ENCODE measurements around the gene TBXT.

Gene TBXT

DNA sequence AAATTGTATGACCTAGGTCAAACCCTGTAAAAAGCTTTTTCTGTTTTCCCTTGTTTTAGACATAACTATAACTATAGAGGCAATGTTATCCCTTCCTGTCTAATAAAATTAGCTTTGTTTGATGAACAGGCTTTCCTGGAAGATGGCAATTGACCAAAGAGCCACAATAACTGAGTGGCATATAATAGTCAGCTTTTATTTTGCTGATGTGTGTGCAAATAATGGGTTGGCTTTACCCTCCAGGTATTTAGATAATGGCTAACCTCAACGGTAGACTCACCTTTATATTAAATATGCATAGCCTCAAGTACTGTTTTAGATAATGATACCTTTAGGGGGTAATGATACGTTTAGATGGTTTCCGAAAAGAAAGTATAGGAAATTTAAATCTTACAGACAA is 15.0 kb downstream of the TBXT start:
- Histone ChIP-seq H4K20me1 (ENCODE audit: insufficient read depth) (no peaks in the 10 kb centered on the region), H3K79me2 (ENCODE audit: insufficient read depth, low read depth) (no peaks in the 10 kb centered on the region), H3K36me3 (ENCODE audit: insufficient read depth) (no peaks in the 10 kb centered on the region), H3K4me1 (ENCODE audit: low read depth, poor library complexity, severe bottlenecking) (no peaks in the 10 kb centered on the region), H3K27me3 (ENCODE audit: insufficient read depth, low read depth) (no peaks in the 10 kb centered on the region), H3K9ac (no peak overlapping the region), H3K27ac (no peak overlapping the region), H3K4me2 (no peak overlapping the region), H3K4me3 (IDR thresholded peaks at IDR 0.05; ENCODE audit: insufficient read depth, low read depth, low read length) (no peak overlapping the region), H2AFZ (ENCODE audit: low read depth) (no peak overlapping the region)
- TF ChIP-seq, protein P1, sequence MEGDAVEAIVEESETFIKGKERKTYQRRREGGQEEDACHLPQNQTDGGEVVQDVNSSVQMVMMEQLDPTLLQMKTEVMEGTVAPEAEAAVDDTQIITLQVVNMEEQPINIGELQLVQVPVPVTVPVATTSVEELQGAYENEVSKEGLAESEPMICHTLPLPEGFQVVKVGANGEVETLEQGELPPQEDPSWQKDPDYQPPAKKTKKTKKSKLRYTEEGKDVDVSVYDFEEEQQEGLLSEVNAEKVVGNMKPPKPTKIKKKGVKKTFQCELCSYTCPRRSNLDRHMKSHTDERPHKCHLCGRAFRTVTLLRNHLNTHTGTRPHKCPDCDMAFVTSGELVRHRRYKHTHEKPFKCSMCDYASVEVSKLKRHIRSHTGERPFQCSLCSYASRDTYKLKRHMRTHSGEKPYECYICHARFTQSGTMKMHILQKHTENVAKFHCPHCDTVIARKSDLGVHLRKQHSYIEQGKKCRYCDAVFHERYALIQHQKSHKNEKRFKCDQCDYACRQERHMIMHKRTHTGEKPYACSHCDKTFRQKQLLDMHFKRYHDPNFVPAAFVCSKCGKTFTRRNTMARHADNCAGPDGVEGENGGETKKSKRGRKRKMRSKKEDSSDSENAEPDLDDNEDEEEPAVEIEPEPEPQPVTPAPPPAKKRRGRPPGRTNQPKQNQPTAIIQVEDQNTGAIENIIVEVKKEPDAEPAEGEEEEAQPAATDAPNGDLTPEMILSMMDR (conservative IDR thresholded peaks at IDR 0.05; ENCODE audit: low read depth, low read length): no peak

DNA sequence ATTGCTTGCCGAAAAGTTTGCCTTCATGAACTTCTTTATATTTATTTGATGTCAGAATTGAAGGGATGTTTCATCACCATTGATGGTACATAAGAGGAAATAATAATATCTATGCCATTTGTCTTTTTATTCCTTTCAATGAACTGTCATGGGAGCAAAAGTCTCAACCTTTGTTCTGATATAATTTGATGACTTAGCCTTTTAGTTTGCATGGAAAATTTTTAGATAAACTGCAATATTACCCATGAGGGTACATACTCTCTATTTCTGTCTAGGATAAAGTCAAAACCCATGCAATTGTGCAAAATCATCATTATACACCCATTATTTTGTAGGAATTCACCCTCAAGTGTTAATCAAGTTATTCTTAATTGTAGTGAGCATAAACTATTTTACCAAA is 15.9 kb downstream of the TBXT start:
- no peaks in the 10 kb centered on the region for H4K20me1 ChIP-seq (ENCODE audit: insufficient read depth)
- TF ChIP-seq, protein P1 (conservative IDR thresholded peaks at IDR 0.05; ENCODE audit: low read depth, low read length): no peak
- no peak overlapping the region for H3K27ac ChIP-seq
- no peaks in the 10 kb centered on the region for H3K4me1 ChIP-seq (ENCODE audit: low read depth, poor library complexity, severe bottlenecking)
- H3K27me3 ChIP-seq (ENCODE audit: insufficient read depth, low read depth): no peaks in the 10 kb centered on the region
- H3K36me3 ChIP-seq (ENCODE audit: insufficient read depth): no peaks in the 10 kb centered on the region
- no peak overlapping the region for H3K9ac ChIP-seq
- H2AFZ ChIP-seq (ENCODE audit: low read depth): no peak overlapping the region
- H3K4me3 ChIP-seq (IDR thresholded peaks at IDR 0.05; ENCODE audit: insufficient read depth, low read depth, low read length): no peak overlapping the region
- no peak overlapping the region for H3K4me2 ChIP-seq
- no peaks in the 10 kb centered on the region for H3K79me2 ChIP-seq (ENCODE audit: insufficient read depth, low read depth)

DNA sequence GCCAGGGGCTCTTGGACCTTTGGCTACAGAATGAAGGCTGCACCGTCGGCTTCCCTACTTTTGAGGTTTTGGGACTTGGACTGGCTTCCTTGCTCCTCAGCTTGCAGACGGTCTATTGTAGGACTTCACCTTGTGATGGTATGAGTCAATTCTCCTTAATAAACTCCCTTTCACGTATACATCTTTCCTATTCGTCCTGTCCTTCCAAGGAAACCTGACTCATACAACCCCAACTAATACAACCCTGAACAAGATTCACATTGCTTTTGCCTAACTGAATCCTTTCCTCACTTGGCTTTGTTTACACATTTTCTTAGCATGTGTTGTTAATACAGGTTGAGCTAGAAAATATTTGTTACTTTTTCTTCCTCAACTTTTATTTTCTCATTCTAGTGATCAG is 21.9 kb downstream of the TBXT start:
- Histone ChIP-seq H3K9ac (no peak overlapping the region), H3K4me2 (no peak overlapping the region), H3K4me1 (ENCODE audit: low read depth, poor library complexity, severe bottlenecking) (no peaks in the 10 kb centered on the region), H3K27ac (no peak overlapping the region), H3K36me3 (ENCODE audit: insufficient read depth) (no peaks in the 10 kb centered on the region), H2AFZ (ENCODE audit: low read depth) (no peak overlapping the region), H3K79me2 (ENCODE audit: insufficient read depth, low read depth) (no peaks in the 10 kb centered on the region), H4K20me1 (ENCODE audit: insufficient read depth) (no peaks in the 10 kb centered on the region), H3K27me3 (ENCODE audit: insufficient read depth, low read depth) (no peaks in the 10 kb centered on the region), H3K4me3 (IDR thresholded peaks at IDR 0.05; ENCODE audit: insufficient read depth, low read depth, low read length) (no peak overlapping the region)
- TF ChIP-seq, protein P1 (conservative IDR thresholded peaks at IDR 0.05; ENCODE audit: low read depth, low read length): no peak

DNA sequence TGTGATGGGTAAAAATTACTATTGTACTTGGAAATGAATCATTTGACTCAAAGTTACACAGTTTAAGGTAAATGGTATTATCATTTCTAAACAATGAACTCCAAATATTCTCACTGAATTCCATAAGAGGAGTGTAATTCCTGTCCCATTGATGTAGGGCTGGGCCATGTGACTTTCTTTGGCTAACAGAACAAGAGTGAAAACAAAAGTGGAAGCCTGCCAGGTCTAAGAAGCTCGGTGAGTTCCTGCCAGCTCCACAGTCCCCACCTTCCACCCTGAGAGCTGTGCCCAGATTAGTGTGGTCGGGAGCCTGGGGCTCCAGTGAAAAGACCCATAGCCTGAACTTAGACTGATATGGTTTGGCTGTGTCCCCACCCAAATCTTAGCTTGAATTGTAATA is 24.6 kb downstream of the TBXT start:
- TF ChIP-seq, protein P1 (conservative IDR thresholded peaks at IDR 0.05; ENCODE audit: low read depth, low read length): no peak
- no peak overlapping the region for H3K4me2 ChIP-seq

More for the DNA sequence above, 24.6 kb downstream of the TBXT start:
- no peaks in the 10 kb centered on the region for H3K27me3 ChIP-seq (ENCODE audit: insufficient read depth, low read depth)
- H3K27ac ChIP-seq: no peak overlapping the region
- H3K4me1 ChIP-seq (ENCODE audit: low read depth, poor library complexity, severe bottlenecking): no peaks in the 10 kb centered on the region
- no peak overlapping the region for H3K9ac ChIP-seq
- no peaks in the 10 kb centered on the region for H3K79me2 ChIP-seq (ENCODE audit: insufficient read depth, low read depth)
- no peaks in the 10 kb centered on the region for H3K36me3 ChIP-seq (ENCODE audit: insufficient read depth)
- H2AFZ ChIP-seq (ENCODE audit: low read depth): no peak overlapping the region
- no peaks in the 10 kb centered on the region for H4K20me1 ChIP-seq (ENCODE audit: insufficient read depth)
- no peak overlapping the region for H3K4me3 ChIP-seq (IDR thresholded peaks at IDR 0.05; ENCODE audit: insufficient read depth, low read depth, low read length)
